Vagina (tissue), 2 donors: ENCODE measurements around the gene SAMD4A.

ENCODE experiments used
- POLR2A ChIP-seq, 2 donors: fragments of 450-650 bp; IDR thresholded peaks; one replicate each; pipeline ENCODE4 v1.6.1; 2017; ENCODE audit warnings: antibody characterized with exemption in 2 of 2, mild to moderate bottlenecking in 2 of 2, moderate library complexity in 2 of 2
- POLR2AphosphoS5 ChIP-seq, 2 donors: sonication (generic); formaldehyde crosslinking; IDR thresholded peaks; one replicate each; pipeline ENCODE4 v1.9.0; 2017; ENCODE audit warnings: antibody characterized with exemption in 2 of 2, mild to moderate bottlenecking in 2 of 2, low read depth in 1 of 2; ENCODE audit not compliant: insufficient read depth in 1 of 2
- TF ChIP-seq, protein P1 (sequence below), 3 experiments: fragments of 450-650 bp in 2 of 3; fragments of 200-600 bp in 1 of 3; sonication (generic) in 1 of 3; IDR thresholded peaks; one replicate each; pipeline ENCODE4 v1.5.1; 2017 to 2019; ENCODE audit warnings: antibody characterized with exemption in 3 of 3, mild to moderate bottlenecking in 2 of 3, moderate library complexity in 2 of 3

DNA sequence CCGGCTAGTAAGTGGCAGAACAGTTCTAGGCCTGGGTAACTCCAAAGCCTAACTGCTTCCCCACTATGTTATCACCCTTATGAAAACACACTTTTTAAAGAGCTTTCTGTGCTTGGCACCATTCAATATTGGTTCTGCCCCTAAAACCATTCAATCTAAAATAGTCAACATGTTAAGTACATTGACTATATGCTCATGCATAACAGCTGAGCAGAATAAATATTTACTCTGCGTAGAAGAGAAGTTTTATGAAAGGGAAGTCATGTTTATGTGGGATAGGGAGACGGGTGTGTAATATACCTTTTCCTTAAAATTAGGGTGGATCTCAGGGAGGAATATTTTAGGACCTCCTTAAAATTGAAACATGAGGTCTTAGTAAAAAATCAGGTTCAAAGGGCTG lies 80.5 kb downstream of the SAMD4A start:
- TF ChIP-seq, protein P1, sequence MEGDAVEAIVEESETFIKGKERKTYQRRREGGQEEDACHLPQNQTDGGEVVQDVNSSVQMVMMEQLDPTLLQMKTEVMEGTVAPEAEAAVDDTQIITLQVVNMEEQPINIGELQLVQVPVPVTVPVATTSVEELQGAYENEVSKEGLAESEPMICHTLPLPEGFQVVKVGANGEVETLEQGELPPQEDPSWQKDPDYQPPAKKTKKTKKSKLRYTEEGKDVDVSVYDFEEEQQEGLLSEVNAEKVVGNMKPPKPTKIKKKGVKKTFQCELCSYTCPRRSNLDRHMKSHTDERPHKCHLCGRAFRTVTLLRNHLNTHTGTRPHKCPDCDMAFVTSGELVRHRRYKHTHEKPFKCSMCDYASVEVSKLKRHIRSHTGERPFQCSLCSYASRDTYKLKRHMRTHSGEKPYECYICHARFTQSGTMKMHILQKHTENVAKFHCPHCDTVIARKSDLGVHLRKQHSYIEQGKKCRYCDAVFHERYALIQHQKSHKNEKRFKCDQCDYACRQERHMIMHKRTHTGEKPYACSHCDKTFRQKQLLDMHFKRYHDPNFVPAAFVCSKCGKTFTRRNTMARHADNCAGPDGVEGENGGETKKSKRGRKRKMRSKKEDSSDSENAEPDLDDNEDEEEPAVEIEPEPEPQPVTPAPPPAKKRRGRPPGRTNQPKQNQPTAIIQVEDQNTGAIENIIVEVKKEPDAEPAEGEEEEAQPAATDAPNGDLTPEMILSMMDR (IDR thresholded peaks at IDR 0.05): no peak
- TF ChIP-seq POLR2A (IDR thresholded peaks at IDR 0.05) (no peak), POLR2AphosphoS5 (IDR thresholded peaks at IDR 0.05; ENCODE audit: insufficient read depth in 1 of 2, low read depth in 1 of 2) (no peak)
